NOMO-1 treated with DMSO at 0.1 percent for 48 hours (cell line): ENCODE data around the gene ROGDI.
A peak's percentile ranks its signal among the peaks of the same experiment; 100 is the strongest.

Experiments
- DNase-seq: peaks from one replicate; lab custom pipeline; 2025; ENCODE audit not compliant: unreplicated experiment; lab: John Stamatoyannopoulos, UW

Gene ROGDI

DNA sequence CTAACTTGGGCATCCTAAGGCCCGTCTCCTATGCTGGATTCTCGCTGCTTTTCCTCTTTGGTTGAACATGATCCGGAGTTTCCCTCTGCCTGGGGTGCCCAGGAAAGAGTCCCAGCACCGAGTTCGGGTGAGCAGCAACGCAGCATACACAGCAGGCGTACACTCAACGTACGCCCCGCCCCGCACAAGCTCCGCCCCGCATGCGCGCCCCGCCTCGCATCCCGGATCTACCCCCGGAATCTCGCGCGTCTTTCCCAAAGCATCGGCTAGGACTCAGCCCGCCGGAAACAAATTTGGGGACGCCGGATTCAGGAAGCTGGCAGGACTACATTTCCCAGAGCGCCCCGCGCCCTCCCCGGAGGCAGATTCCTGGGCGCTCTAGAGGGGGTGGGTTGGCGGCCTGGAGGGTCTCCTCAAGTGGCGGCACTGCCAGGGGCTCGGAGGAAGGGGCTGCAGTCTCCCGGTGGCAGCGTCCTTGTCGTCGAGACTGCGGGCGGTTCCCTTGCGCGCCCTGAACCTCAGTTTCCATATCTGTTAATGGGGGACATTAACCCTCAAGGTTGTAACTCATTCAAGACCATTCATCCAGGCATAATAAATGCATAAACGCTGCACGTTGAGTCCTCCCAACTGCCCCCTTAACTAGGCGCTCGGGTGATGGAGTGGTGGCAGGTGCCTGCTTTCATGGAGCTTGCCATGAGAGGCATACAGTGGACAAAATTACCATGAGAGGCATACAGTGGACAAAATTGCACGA is 33.7 kb downstream of the ROGDI start:
- DNase-seq = peak; percentile 82

GRCh38 chr16:4767872-4768548 is 34.4 kb downstream of the ROGDI start:
- peak; percentile 24 for DNase-seq

- DNase-seq = peak; percentile 85
Observed at GRCh38 chr16:4766875-4767628, 35.4 kb downstream of the ROGDI start, which contains the start of gene ZNF500. ZNF500 (minus strand) TSS chr16:4767162; CDS start chr16:4765978, 1,184 bp downstream.

GRCh38 chr16:4765511-4766474 is 36.6 kb downstream of the ROGDI start:
- no peak for DNase-seq

GRCh38 chr16:4763791-4764190 is 38.6 kb downstream of the ROGDI start:
- no peak for DNase-seq

DNA sequence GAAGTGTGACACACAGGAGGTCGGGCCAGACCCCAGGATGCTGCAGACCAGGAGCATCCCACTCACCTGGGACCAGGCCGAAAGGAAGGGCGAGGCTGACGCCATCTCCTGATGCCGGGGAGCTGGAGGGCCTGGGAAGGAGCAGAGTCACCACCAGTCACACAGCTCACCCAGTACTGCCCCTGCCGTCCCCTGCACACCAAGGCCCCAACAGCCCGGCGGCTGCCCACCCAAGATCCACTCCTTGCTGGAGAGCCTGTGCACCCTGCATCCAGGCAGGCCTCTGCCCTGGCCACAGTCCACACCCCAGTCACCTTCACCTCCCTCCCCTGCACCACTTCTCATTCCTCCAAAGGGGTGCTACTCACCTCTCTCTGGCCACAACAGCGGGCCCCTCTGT is 40.2 kb downstream of the ROGDI start:
- DNase-seq = no peak

DNA sequence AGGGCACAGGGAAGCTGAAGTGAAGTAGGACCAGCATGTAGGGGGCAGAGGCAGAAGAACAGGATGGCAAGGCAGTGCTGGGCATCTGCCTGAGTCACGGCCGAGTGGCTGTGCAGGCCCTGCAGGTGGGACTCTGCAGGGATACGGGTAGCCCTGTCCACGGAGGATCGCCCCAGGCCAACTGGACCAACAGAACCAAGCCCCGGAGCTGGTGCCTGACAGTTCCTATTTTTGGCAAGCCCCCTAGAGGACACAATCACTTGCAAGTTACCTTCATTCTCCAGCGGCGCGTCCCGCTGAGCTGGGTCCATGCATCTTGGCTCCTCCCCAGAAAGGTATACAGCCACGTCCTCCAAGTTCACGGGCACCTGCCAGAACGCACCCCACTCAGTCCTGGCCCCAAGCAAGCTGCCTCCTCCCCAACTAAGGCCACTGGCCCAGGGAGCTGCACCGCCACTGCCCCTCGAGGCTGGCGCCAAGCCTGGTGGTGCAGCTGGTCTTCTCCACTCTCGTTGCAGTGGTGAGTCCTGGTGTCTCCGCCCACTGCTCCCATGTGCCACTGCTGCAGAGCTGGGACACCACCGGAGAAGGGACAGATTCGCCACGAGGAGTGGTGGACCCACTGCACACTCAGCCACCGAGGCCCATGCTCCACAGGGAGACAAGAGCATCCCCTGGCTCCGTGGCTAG is 42.1 kb downstream of the ROGDI start:
- DNase-seq = no peak

- no peak for DNase-seq
Observed at GRCh38 chr16:4755687-4756086, 46.7 kb downstream of the ROGDI start.

DNA sequence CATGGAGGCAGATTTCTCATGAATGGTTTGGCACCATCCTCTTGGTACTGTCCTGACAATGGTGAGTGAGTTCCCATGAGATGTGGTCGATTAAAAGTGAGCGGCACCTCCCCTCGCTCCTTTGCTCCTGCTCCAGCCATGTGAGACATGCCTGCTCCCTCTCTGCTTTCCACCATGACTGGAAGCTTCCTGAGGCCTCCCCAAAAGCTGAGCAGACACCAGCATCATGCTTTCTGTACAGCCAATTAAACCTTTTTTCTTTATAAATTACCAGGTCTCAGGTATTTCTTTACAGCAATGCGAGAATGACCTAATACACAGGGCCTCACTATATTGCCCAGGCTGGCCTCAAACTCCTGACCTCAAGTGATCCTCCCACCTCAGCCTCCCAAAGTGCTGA is 47.6 kb downstream of the ROGDI start:
- no peak for DNase-seq

GRCh38 chr16:4753227-4753626 is 49.2 kb downstream of the ROGDI start:
- DNase-seq = no peak

GRCh38 chr16:4752351-4753100 is 49.9 kb downstream of the ROGDI start:
- no peak for DNase-seq

DNA sequence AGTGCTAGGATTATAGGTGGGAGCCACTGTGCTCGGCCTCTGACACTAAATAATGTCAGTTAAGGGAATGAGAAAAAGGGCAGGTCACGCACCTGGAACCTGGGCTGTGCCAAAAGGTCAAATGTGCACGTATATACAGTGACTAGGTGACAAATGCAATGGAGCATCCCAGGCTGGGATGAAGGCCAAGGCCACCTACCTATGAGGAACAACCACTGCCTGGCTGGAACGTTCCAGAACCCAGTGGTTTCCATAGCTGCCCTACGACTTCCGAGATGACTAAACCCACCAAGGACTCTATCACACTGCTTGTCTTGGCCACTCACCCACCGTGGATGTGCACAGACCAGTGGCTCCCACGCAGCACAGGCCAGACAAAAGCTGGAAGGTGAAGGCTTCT is 51.5 kb downstream of the ROGDI start:
- DNase-seq = no peak

DNA sequence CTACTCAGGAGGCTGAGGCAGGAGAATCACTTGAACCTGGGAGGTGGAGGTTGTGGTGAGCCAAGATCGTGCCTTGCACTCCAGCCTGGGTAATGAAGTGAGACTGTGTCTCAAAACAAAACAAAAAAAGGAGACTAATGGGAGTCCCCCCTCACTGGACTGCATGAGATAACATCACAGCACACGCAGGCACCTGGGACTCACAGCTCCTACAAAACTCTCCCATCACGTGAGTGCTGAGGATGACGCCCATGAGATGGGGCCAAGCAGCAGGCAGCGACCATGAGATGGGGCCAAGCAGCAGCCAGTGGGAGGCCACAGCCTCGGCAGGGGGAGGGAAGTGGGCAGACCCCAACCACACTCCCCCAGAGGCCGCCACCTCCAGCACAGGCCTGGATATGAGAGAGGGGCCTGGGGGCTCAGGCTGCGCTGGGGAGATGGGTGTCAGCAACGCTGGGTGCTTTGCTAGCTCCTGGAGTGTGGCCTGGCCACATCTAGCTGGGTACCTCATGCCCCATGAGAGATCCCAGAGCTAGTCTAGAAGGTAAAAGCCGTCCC is 52.7 kb downstream of the ROGDI start:
- DNase-seq = no peak

DNA sequence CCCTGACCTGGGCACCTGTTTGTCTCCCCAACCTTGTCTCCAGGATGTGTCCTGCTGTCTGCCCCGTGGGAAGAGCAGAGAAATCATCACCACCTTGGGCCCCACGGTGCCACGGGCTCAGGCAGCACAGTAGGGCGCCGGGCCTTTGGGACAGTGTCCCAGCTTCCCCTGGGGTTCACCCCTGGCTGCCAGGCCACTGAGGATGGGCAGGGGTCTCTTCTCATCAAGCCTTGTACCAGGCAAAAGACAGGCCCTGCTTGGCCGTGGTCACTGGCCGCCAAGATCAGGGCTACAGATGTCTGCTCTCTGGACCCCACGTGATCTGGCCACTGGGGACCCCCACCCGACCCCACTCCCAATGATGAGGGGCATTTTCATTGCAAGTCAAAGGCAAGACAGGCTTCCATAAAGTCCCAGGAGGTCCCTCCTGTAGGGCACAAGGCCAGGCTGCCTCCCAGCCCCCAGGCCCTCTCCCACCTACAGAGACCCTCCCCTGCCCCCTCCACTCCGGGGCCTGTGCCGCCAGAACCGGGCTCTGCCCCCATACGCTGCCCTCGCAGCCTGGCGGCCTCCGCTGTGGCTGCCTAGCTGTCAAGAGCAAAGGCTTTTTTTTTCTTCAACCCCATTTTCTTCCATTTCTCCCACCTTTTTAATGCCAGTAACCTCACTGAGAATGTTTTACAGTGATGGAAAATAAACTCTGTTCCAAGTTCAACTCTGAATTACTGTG is 53.6 kb downstream of the ROGDI start:
- DNase-seq = no peak

GRCh38 chr16:4747906-4748681 is 54.3 kb downstream of the ROGDI start:
- no peak for DNase-seq

DNA sequence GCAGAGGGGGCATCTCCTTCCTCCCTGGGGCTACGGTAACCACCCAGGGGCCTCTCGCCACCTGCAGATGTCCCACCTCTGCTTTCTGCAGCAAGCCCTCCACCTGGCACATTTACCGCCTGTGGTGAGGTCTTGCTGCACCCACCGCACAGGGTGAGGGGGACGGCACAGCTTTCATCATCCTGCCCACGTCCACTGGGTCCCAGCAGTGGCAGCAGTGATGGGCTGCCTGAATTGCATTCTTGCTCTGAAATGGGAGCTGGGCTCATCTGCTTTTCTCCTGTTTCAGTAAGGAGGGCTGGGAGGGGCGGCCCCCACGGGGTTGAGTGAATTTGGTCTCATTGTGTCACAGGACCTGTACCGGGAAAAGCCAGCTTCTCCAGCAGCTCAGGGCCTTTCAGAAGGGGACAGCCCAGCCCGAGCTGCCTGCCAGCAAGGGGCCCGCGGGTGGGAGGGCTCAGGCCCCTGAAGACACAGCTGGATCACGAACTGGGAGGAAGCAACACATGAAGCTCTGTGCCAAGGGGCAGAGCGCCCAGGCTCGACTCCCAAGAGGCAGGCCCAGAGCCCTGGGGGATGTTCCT is 55.4 kb downstream of the ROGDI start:
- DNase-seq = no peak
